Loucy (cell line): ENCODE data around the gene TUBB3.

Experiments
- EZH2phosphoT487 ChIP-seq: fragments of 200-600 bp; IDR thresholded peaks from 2 replicates; pipeline ENCODE4 v1.6.1; 2018; ENCODE audit warnings: antibody characterized with exemption, mild to moderate bottlenecking, moderate library complexity, borderline replicate concordance
- TF ChIP-seq, protein P1 (sequence below): fragments of 200-600 bp; sonication (generic); conservative IDR thresholded peaks from 2 replicates; pipeline ENCODE4 v1.5.1; 2014; ENCODE audit warnings: mild to moderate bottlenecking, antibody characterized with exemption, low read length

DNA sequence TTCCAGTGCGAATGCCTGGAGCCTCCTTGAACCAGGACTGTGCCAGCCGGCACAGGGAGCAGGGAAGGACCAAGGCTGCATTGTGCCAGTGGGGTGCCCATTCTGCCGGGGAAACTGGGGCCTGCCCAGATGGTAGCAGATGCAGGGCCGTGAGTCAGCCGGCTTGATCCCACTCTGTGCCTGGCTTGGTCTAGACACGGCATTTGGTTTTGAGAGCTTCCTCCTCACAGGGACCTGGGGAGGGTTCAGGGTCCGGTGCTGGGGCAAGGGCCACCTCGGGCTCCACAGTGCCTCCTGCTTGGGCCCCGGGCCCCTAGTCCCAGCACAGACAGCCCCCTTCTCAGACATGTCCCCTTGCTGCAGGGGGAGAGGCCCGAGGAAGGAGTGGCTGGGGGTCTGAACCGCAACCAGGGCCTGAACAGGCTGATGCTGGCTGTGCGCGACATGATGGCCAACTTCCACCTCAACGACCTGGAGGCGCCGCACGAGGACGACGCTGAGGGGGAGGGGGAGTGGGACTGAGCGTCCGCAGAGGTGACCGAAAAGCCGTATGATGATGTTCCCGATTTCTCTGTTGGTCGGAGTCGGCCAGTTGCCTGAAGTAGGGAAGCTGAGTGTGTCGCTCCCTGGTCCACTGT, 12.3 kb upstream of the TUBB3 start:
- TF ChIP-seq, protein P1, sequence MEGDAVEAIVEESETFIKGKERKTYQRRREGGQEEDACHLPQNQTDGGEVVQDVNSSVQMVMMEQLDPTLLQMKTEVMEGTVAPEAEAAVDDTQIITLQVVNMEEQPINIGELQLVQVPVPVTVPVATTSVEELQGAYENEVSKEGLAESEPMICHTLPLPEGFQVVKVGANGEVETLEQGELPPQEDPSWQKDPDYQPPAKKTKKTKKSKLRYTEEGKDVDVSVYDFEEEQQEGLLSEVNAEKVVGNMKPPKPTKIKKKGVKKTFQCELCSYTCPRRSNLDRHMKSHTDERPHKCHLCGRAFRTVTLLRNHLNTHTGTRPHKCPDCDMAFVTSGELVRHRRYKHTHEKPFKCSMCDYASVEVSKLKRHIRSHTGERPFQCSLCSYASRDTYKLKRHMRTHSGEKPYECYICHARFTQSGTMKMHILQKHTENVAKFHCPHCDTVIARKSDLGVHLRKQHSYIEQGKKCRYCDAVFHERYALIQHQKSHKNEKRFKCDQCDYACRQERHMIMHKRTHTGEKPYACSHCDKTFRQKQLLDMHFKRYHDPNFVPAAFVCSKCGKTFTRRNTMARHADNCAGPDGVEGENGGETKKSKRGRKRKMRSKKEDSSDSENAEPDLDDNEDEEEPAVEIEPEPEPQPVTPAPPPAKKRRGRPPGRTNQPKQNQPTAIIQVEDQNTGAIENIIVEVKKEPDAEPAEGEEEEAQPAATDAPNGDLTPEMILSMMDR, result no peak
- no peak for TF ChIP-seq EZH2phosphoT487
